ENCODE data around the gene LAMTOR1. TPM values are rescaled to one million over a fixed set of nuclear protein-coding genes. Genes with fewer than 3 reads are reported as not detected.

LAMTOR1 gene
- polyA plus RNA-seq, 1 donor (not counting 4 experiments of a cell fraction or from before 2014, with no cell fraction given), result 88.5 TPM

DNA sequence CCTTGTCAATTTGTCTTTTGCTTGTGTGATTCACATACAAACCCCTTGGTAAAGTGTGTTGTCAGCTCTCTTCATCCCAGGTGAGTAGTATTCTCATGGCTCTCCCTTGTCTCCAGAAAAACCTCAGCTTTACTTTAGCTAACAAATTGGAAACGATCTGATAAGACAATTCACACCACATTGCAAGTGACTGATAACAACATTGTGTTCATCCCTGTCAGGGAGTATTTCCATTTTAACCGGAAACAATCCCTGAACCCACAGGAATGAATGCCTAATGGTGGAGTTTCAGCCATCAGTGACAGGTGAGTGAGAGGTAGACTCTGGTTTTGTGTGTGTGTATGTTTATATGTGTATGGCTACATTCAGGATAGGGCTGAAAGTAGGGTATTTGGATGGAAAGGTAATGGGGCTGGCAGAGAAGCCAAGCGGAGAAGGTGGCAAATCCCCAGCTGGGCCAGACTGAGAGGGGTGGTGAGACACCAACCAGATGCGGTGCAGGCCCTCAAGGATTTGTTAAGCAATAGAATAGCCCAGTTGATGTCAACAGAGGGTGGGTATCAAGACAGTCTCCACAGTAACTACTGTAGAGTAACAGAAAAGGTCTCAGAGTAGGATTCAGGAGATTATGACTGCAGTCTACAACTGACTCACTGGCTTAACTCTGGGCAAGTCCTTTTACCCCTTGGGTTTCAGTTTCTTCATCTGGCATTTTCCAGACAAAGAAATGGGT lies 14.9 kb downstream of the LAMTOR1 start:
- Histone ChIP-seq H3K27me3 (ENCODE audit: control insufficient read depth, extremely low read depth, insufficient read depth, low read length) (no peaks in the 10 kb centered on the region), H3K27ac (ENCODE audit: control insufficient read depth, insufficient read depth, low read length) (no peak overlapping the region), H3K9ac (ENCODE audit: control insufficient read depth, extremely low read depth, insufficient read depth, low read length) (no peak overlapping the region), H3K4me2 (ENCODE audit: control insufficient read depth, extremely low read depth, insufficient read depth, low read depth, low read length) (no peak overlapping the region), H3K9me3 (ENCODE audit: control insufficient read depth, low read depth, low read length) (no peaks in the 10 kb centered on the region), H3K9me1 (ENCODE audit: control insufficient read depth, extremely low read depth, insufficient read depth, low read length) (no peaks in the 10 kb centered on the region), H3K79me2 (ENCODE audit: control insufficient read depth, insufficient read depth, low read length) (no peaks in the 10 kb centered on the region), H2AFZ (ENCODE audit: control insufficient read depth, low read length) (no peak overlapping the region), H3K36me3 (ENCODE audit: control insufficient read depth in 2 of 2, extremely low read depth in 1 of 2, insufficient read depth in 2 of 2, low read length in 2 of 2) (peaks cover 5 to 13% of the 10 kb centered on the region in 2 experiments), H4K20me1 (ENCODE audit: control insufficient read depth, extremely low read depth, insufficient read depth, low read length) (no peaks in the 10 kb centered on the region), H3K4me1 (ENCODE audit: control insufficient read depth, extremely low read depth, insufficient read depth, low read length) (peaks cover 19% of the 10 kb centered on the region), H3K4me3 (ENCODE audit: control insufficient read depth in 2 of 3, extremely low read depth in 1 of 3, insufficient read depth in 2 of 3, low read depth in 1 of 3, low read length in 3 of 3) (no peak overlapping the region)
- FAIRE-seq (no peak), DNase-seq (ENCODE audit: low read depth, low spot score) (no peak)
- TF ChIP-seq CTCF (optimal IDR thresholded peaks at IDR 0.05 in 1 of 3, IDR thresholded peaks at IDR 0.05 in 1 of 3, conservative IDR thresholded peaks at IDR 0.05 in 1 of 3; ENCODE audit: extremely low read depth in 1 of 3, insufficient read depth in 2 of 3, low read length in 3 of 3) (no peak), EZH2 (IDR thresholded peaks at IDR 0.05; ENCODE audit: low read length) (no peak)
- dilution Hi-C loops (cut with MboI; ENCODE audit: extremely low pct_ligation_motif_present, low sequenced_read_pairs), result no loop called here

GRCh38 chr11:72085621-72086351 lies 17.3 kb downstream of the LAMTOR1 start:
- no peak overlapping the region for H3K4me3 ChIP-seq (ENCODE audit: control insufficient read depth in 2 of 3, extremely low read depth in 1 of 3, insufficient read depth in 2 of 3, low read depth in 1 of 3, low read length in 3 of 3)
- peaks cover 37% of the 10 kb centered on the region for H3K4me1 ChIP-seq (ENCODE audit: control insufficient read depth, extremely low read depth, insufficient read depth, low read length)
- no peaks in the 10 kb centered on the region for H4K20me1 ChIP-seq (ENCODE audit: control insufficient read depth, extremely low read depth, insufficient read depth, low read length)
- dilution Hi-C loops (cut with MboI; ENCODE audit: extremely low pct_ligation_motif_present, low sequenced_read_pairs), result no loop called here
- H2AFZ ChIP-seq (ENCODE audit: control insufficient read depth, low read length), result no peak overlapping the region
- H3K27me3 ChIP-seq (ENCODE audit: control insufficient read depth, extremely low read depth, insufficient read depth, low read length), result no peaks in the 10 kb centered on the region
- no peak overlapping the region for H3K27ac ChIP-seq (ENCODE audit: control insufficient read depth, insufficient read depth, low read length)
- no peaks in the 10 kb centered on the region for H3K9me3 ChIP-seq (ENCODE audit: control insufficient read depth, low read depth, low read length)
- H3K4me2 ChIP-seq (ENCODE audit: control insufficient read depth, extremely low read depth, insufficient read depth, low read depth, low read length), result no peak overlapping the region
- H3K9ac ChIP-seq (ENCODE audit: control insufficient read depth, extremely low read depth, insufficient read depth, low read length), result no peak overlapping the region
- no peaks in the 10 kb centered on the region for H3K9me1 ChIP-seq (ENCODE audit: control insufficient read depth, extremely low read depth, insufficient read depth, low read length)
- peaks cover 3 to 13% of the 10 kb centered on the region in 2 experiments for H3K36me3 ChIP-seq (ENCODE audit: control insufficient read depth in 2 of 2, extremely low read depth in 1 of 2, insufficient read depth in 2 of 2, low read length in 2 of 2)
- no peaks in the 10 kb centered on the region for H3K79me2 ChIP-seq (ENCODE audit: control insufficient read depth, insufficient read depth, low read length)
- TF ChIP-seq CTCF (optimal IDR thresholded peaks at IDR 0.05 in 1 of 3, IDR thresholded peaks at IDR 0.05 in 1 of 3, conservative IDR thresholded peaks at IDR 0.05 in 1 of 3; ENCODE audit: extremely low read depth in 1 of 3, insufficient read depth in 2 of 3, low read length in 3 of 3) (no peak), EZH2 (IDR thresholded peaks at IDR 0.05; ENCODE audit: low read length) (no peak)
- FAIRE-seq (no peak), DNase-seq (ENCODE audit: low read depth, low spot score) (no peak)
